ENCODE measurements around the gene CD44. TPM values are rescaled to one million over a fixed set of nuclear protein-coding genes. Genes with fewer than 3 reads are reported as not detected.

Gene CD44
- total RNA-seq, 4 donors from 2014 or later = 211 to 319 (median 266) TPM

GRCh38 chr11:35216962-35217678 lies 78.1 kb downstream of the CD44 start:
- Histone ChIP-seq H3K9me3 (no peaks in the 10 kb centered on the region), H3K4me1 (peaks cover 0 to 68% (median 2%) of the 10 kb centered on the region in 3 donors), H3K27me3 (no peaks in the 10 kb centered on the region), H3K27ac (peak overlapping the region in 2 of 4 donors; percentile 42 to 62), H3K4me3 (no peak overlapping the region), H3K36me3 (peaks cover 0 to 65% of the 10 kb centered on the region in 2 donors)
- 20 to 31% methylated on average over 1 to 3 of the region's 3 CpGs for WGBS, 2 donors (ENCODE audit: low coverage in 1 of 2)
- TF ChIP-seq POLR2A (IDR thresholded peaks at IDR 0.05) = no peak
- no peak for TF ChIP-seq EP300 (IDR thresholded peaks at IDR 0.05)
- TF ChIP-seq POLR2AphosphoS5 (IDR thresholded peaks at IDR 0.05) = no peak
- no peak for TF ChIP-seq CTCF (IDR thresholded peaks at IDR 0.05)
- no peak for ATAC-seq

- 40% methylated on average over 1 of the region's 1 CpG for WGBS, 2 donors (ENCODE audit: low coverage in 1 of 2)
- ATAC-seq = peak; percentile 30
- peak overlapping the region; percentile 16 to 63 (median 62) for H3K27ac ChIP-seq
Measured at GRCh38 chr11:35218956-35219355, 80.0 kb downstream of the CD44 start.

GRCh38 chr11:35223371-35223796 lies 84.4 kb downstream of the CD44 start:
- H3K36me3 ChIP-seq = peaks cover 0 to 79% of the 10 kb centered on the region in 2 donors
- no peak for TF ChIP-seq POLR2AphosphoS5 (IDR thresholded peaks at IDR 0.05)
- no peak for TF ChIP-seq CTCF (IDR thresholded peaks at IDR 0.05)
- no peak for TF ChIP-seq POLR2A (IDR thresholded peaks at IDR 0.05)
- TF ChIP-seq EP300 (IDR thresholded peaks at IDR 0.05) = no peak
- H3K27me3 ChIP-seq = no peaks in the 10 kb centered on the region
- peak overlapping the region in 3 of 4 donors; percentile 54 to 65 (median 58) for H3K27ac ChIP-seq
- H3K9me3 ChIP-seq = no peaks in the 10 kb centered on the region
- no peak overlapping the region for H3K4me3 ChIP-seq
- H3K4me1 ChIP-seq = peaks cover 3 to 48% (median 7%) of the 10 kb centered on the region in 3 donors
- ATAC-seq = peak; percentile 27
- WGBS, 2 donors (ENCODE audit: low coverage in 1 of 2) = 19 to 24% methylated on average over 2 of the region's 9 CpGs

More at GRCh38 chr11:35218956-35219355, 80.0 kb downstream of the CD44 start:
- peaks cover 5 to 72% (median 7%) of the 10 kb centered on the region in 3 donors for H3K4me1 ChIP-seq
- TF ChIP-seq CTCF (IDR thresholded peaks at IDR 0.05) = no peak
- no peak for TF ChIP-seq POLR2A (IDR thresholded peaks at IDR 0.05)
- peak; percentile 82 for TF ChIP-seq POLR2AphosphoS5 (IDR thresholded peaks at IDR 0.05)
- no peak for TF ChIP-seq EP300 (IDR thresholded peaks at IDR 0.05)
- H3K27me3 ChIP-seq = no peaks in the 10 kb centered on the region
- H3K36me3 ChIP-seq = peaks cover 0 to 76% of the 10 kb centered on the region in 2 donors
- no peak overlapping the region for H3K4me3 ChIP-seq
- H3K9me3 ChIP-seq = no peaks in the 10 kb centered on the region

- H3K9me3 ChIP-seq = no peaks in the 10 kb centered on the region
- no peak for ATAC-seq
- H3K36me3 ChIP-seq = peaks cover 0 to 81% of the 10 kb centered on the region in 2 donors
- H3K27me3 ChIP-seq = no peaks in the 10 kb centered on the region
- TF ChIP-seq EP300 (IDR thresholded peaks at IDR 0.05) (no peak), POLR2A (IDR thresholded peaks at IDR 0.05) (no peak), CTCF (IDR thresholded peaks at IDR 0.05) (no peak), POLR2AphosphoS5 (IDR thresholded peaks at IDR 0.05) (no peak)
- H3K27ac ChIP-seq = peak overlapping the region in 3 of 4 donors; percentile 54 to 65 (median 58)
- no peak overlapping the region for H3K4me3 ChIP-seq
- H3K4me1 ChIP-seq = peaks cover 3 to 42% (median 7%) of the 10 kb centered on the region in 3 donors
- 33 to 71% methylated on average over 1 of the region's 1 CpG for WGBS, 2 donors (ENCODE audit: low coverage in 1 of 2)
Measured at GRCh38 chr11:35223991-35224390, 85.0 kb downstream of the CD44 start.

Data from gastroesophageal sphincter (tissue), 4 donors.